Measurements from ENCODE around the gene NKX1-1.

DNA sequence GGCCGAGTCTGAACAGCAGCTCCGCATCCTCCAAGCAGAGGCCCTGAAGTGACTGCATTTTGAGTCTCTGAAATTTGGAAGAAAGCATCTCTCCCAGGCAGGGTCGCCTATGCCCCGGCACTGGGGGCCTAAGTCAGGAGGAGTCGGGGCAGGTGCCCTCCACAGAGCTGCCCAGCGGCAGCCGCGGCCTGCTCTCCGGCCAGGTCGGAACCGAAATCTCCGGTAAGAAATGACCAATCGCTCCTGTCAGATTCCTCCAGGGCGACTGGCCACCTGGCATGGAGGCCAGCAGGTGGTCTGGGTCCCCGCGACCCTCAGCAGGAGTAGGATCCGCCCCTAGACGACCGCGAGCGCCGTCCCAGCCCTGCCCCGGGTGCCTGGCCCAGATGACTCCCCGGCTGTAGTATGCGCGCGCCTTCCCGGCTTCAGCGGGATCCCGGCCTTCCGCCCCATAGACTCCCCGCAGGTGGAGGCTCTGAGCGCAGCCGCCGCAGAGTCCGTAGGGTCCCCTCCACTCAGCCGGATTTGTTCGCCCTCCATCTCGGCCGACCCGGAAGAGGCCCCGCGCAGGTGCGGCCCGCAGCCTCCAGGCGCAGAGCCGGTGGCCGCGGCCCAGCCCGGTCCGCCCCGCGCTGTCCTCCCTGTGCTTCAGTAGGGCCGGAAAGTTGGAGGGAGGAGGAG lies 1.5 kb downstream of the NKX1-1 start:
- TF ChIP-seq POLR2A (IDR thresholded peaks at IDR 0.05; ENCODE audit: low read depth, low read length) (no peak), POLR2AphosphoS5 (IDR thresholded peaks at IDR 0.05; ENCODE audit: low read depth, low read length) (no peak), TAF1 (IDR thresholded peaks at IDR 0.05; ENCODE audit: low read depth, low read length) (no peak), POU2F2 (IDR thresholded peaks at IDR 0.05; ENCODE audit: low read depth, low read length) (no peak), PAX5 (IDR thresholded peaks at IDR 0.05; ENCODE audit: insufficient read depth, low read length, severe bottlenecking) (no peak), SPI1 (IDR thresholded peaks at IDR 0.05; ENCODE audit: low read depth, low read length) (no peak)

All from GM12891 (cell line).